GM18517 (cell line): ENCODE measurements around the gene EIF4E2.

Experiments
- ATAC-seq: cut with Tn5 transposase; IDR thresholded peaks from one replicate; pipeline ENCODE4 v1.9.1; 2021; ENCODE audit warnings: mild to moderate bottlenecking, moderate library complexity; ENCODE audit not compliant: unreplicated experiment

The EIF4E2 gene, protein sequence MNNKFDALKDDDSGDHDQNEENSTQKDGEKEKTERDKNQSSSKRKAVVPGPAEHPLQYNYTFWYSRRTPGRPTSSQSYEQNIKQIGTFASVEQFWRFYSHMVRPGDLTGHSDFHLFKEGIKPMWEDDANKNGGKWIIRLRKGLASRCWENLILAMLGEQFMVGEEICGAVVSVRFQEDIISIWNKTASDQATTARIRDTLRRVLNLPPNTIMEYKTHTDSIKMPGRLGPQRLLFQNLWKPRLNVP

DNA sequence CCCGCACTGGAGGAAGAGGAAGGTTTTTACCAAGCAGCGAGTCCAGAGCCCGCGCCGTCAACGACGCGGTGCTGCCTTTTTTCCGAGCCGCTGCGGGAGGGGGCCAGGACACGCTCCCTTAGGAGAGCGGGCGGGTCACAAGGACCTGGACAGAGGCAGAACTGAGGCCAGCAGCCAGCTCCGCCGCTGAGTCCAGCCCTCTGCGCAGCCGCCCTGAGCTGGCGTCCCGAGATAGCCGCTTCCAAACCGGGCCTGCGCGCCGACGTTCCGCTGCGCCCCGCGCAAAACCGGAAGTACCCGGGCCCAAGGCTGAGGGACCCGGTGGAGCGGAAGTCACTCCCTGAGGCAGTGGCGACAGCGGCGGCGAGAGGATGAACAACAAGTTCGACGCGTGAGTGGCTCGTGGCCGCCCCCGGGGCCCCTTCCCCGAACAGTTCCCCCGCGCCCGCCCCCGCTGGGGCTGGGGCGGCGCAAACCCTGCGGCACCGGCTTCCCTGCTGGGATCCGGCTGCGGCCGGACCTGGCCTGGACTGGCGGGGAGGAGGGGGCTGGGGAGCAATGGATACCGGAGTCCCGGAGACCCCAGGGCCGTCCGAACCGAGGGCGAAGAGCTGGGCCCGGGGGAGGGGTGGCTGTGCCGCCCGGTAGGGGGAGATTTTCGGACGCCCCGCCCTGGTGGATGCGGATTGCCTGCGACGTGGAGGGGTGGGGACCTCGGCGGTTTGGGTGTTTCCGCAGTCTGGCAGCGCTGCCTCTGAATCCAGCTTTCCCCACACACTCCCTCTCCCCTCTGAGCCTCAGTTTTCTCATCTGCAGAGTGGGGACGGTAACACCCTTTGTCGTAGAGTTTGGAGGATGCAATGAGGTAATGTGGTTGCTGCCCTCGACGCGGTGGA, at the start of gene EIF4E2, which contains the start of gene TIGD1:
Gene EIF4E2 (plus strand): TSS at position 336 of the 896 bp plus-strand sequence. CDS start 36 bp downstream, at position 372.
Gene TIGD1 (minus strand): TSS at position 204 of the 896 bp plus-strand sequence. CDS start 675 bp downstream, outside the sequence.
- peak; percentile 91 for ATAC-seq

DNA sequence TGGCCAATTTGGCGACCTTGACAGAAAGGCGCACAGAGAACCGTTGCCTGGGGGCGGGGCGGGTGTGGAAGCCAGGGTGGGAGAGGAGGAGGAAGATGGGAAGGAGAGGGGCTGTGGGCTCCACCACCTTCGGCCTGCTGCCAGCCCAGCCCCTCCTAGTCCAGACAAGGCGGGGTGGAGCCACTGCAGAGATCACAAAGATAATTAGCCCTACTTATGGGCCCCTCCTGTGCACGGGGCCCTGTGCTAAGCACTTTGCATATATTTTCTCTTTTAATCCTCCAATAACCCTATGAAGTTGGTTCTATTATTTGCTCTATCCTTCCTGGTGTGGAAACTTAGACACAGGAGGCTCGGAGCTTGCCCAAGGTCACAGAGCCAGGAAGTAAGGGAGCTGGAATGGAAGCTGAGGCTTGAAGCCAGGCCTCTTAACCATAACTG, 49.1 kb upstream of the EIF4E2 start:
- no peak for ATAC-seq

- no peak for ATAC-seq
These were observed 48.6 kb upstream of the EIF4E2 start for GRCh38 chr2:232501794-232502390.

DNA sequence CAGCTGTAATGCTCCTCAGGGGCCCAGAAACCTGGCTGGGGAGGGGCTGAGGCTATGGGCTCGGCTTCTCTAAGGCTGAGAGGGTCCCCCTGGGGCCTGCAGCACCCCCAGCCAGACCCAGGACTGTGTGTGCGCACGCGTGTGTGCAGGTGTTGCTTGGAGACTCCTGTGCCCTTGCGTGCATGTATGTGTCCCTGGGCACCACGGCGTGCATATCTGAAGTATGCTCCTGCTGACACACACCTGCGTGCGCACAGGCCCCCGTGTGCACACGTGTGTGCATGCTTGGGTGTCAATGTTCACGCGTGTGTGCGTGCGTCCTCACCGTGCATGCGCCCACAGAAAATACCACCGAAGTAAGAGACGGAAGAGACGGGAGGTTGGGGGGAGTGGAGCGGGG, 48.0 kb upstream of the EIF4E2 start:
- ATAC-seq: no peak

- no peak for ATAC-seq
These were observed 47.3 kb upstream of the EIF4E2 start for GRCh38 chr2:232502911-232503808.

DNA sequence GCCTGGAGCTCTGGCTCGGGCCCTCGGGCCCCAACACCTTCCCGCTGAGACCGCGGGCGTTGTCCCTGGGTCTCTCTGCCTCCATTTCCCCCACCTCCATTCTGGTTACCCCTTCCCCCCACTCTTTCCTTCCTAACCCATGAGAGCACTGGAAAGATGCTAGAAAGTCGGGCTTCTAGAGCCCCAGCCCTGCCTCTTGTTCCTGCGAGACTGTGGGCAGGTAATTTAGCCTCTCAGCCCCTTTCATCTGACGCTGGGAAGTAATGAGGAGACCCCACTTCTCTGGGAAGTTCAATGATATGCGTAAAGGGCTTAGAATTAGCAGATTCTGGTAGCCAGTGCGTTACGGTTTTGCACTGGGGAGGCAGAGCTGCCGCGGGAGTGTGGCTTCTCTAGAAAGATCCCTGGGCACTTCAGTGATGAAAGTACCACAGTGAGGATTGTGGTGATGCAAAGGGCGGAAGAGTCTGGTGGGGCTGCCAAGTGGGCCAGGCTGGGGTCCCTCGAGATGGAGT, 46.6 kb upstream of the EIF4E2 start:
- ATAC-seq: no peak

DNA sequence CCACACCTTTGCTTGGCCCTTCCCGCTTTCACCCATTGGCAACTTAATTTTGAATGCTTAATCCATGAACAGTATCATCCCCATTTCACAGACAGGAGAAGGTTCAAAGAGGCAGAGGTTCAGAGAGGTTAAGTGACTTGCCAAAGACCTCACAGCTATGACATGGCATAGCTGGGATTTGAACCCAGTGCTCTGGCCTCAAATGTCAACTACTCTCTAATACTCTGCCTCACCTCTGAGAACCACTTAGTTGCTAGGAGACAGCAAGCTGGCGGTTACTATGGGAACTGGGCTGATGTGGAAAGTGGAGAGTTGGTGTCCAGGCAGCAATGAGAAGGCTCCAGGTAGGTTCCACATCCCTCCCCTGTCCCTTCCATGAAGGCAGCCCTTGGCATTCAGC, 46.1 kb upstream of the EIF4E2 start:
- ATAC-seq: no peak

DNA sequence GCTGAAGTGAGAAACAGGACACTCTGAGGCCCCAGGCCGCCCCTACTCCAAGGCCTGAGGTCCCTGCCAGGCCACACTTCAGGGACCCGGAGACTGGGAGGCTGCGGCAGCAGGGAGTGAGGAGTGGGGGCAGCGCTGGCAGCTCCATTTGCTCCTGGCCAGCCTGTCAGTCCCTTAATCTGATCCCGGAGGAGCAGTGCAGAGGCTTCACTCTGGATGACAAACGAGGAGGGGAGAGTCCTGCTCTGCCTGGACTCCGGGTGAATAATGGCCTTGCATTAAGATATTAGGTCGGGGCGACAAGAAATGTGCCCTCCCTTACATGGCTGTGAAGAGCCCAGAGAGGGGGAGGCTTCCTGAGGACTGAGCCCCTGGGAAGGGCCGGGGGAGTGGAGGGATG, 44.6 kb upstream of the EIF4E2 start:
- ATAC-seq: no peak

GRCh38 chr2:232506709-232507108, 43.8 kb upstream of the EIF4E2 start:
- ATAC-seq: no peak

GRCh38 chr2:232508251-232508650, 42.2 kb upstream of the EIF4E2 start:
- no peak for ATAC-seq

- ATAC-seq: no peak
These were observed 39.1 kb upstream of the EIF4E2 start for GRCh38 chr2:232511336-232511890.

GRCh38 chr2:232512602-232513001, 37.9 kb upstream of the EIF4E2 start:
- ATAC-seq: no peak

GRCh38 chr2:232513353-232513752, 37.1 kb upstream of the EIF4E2 start:
- ATAC-seq: no peak

GRCh38 chr2:232515639-232516038, 34.9 kb upstream of the EIF4E2 start:
- ATAC-seq: no peak

GRCh38 chr2:232516551-232516950, 33.9 kb upstream of the EIF4E2 start:
- no peak for ATAC-seq

DNA sequence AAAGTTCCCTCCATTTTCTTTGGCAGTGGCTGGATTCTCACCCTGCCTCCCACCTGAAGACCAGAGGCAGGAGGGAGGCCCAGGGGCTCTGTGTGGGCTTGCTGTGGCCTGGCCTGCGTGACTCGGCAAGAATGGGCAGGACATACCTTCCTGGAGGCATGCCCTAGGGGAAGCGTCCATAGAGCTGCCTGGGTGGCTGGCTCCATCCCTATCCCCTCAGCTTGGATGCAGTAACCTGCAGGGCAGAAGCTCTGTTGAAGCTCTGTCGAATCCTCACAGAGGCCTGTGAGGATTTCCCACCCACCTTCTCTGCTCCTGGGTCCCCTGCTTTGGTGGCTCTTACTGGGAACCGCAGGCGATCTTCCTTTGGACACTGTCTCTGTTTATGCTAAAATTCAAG, 31.6 kb upstream of the EIF4E2 start:
- ATAC-seq: no peak

DNA sequence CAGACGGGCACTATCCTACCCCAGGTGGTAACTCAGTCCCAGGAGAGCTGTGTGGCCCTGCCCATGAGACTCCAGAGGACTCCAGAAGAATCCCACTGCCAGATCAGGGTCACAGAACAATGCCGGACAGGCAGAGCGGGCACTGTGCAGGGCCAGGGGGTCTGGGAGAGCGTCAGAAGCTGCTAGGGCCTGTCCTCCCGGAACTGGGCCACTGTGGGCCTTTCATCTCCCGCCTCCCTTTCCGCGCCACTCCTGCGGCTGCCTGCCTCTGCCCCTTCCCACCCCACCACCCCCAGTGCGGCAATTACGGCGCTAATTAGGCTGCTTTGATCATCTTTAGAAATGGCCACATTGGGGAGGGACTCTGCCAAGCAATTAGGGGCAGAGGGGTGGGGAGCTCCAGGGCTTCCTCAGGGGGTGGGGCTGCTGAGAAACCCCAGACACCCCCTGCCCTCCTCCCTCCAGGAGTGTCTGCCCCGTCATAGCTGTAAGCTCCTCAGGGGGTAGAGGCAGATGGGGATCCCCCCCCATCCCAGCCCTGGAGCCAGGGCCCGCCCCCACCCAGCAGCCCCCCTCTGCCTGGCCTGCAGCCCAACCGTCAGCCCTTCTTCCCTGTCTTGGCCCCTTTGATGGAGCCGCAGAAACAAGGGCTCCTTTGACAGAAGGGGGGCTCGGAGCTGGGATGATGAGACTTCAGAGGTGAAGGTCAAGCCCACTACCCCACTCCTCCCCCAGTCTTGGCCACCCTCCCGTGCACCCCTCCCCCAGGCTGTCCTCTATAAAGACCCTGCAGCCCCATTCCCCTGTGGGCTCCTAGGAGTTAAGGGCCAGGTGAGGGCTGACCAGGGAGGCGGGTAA, 30.7 kb upstream of the EIF4E2 start, which contains the start of gene PRSS56:
Gene PRSS56 (plus strand): TSS at position 808 of the 858 bp plus-strand sequence. CDS start 211 bp downstream, outside the sequence.
- no peak for ATAC-seq

- ATAC-seq: no peak
These were observed 30.0 kb upstream of the EIF4E2 start for GRCh38 chr2:232520489-232520888.

- ATAC-seq: no peak
These were observed 29.4 kb upstream of the EIF4E2 start for GRCh38 chr2:232521098-232521497.
